Renal cortical epithelial cell (primary cell): ENCODE data around the gene SPINT2. TPM values are rescaled to one million over a fixed set of nuclear protein-coding genes. Genes with fewer than 3 reads are reported as not detected.
A peak's percentile ranks its signal among the peaks of the same experiment; 100 is the strongest.
"Not testable (repeated sequence)": the region's sequence is repeated elsewhere in the genome, so short reads cannot be mapped to it uniquely, and the experiment has no call there.

ENCODE experiments used
- DNase-seq: peaks from one replicate; pipeline ENCODE4 v3.0.0-alpha.2; 2011; ENCODE audit warnings: low read depth
- total RNA-seq: library from RNA; depleted of rRNA; stranded (reverse); fragments of >200 nt; gene quantifications from 2 replicates; pipeline ENCODE4 v1.2.3, GENCODE V29; 2014

The SPINT2 gene
- total RNA-seq: 535 and 1,121 TPM in 2 replicates

- DNase-seq: no peak
These were observed at the start of gene SPINT2 for GRCh38 chr19:38264486-38265212. SPINT2 (plus strand) TSS chr19:38264573; CDS start chr19:38264893, 320 bp downstream.

- DNase-seq: no peak
These were observed 47.4 kb upstream of the SPINT2 start for GRCh38 chr19:38216785-38217641.

GRCh38 chr19:38218204-38218603 is 46.2 kb upstream of the SPINT2 start:
- DNase-seq: no peak

GRCh38 chr19:38219221-38219620 is 45.2 kb upstream of the SPINT2 start:
- no peak for DNase-seq

GRCh38 chr19:38221421-38221820 is 43.0 kb upstream of the SPINT2 start:
- no peak for DNase-seq

GRCh38 chr19:38221919-38222830 is 42.2 kb upstream of the SPINT2 start:
- DNase-seq: no peak

GRCh38 chr19:38223119-38223523 is 41.3 kb upstream of the SPINT2 start:
- DNase-seq: no peak

- DNase-seq: no peak
These were observed 40.8 kb upstream of the SPINT2 start for GRCh38 chr19:38223617-38224013.

- peak; percentile 23 for DNase-seq
These were observed 40.1 kb upstream of the SPINT2 start, which contains the start of gene DPF1 for GRCh38 chr19:38224014-38224862. DPF1 (minus strand) TSS chr19:38224222; CDS start chr19:38224142, 80 bp downstream.

- DNase-seq: not testable (repeated sequence)
These were observed 39.5 kb upstream of the SPINT2 start for GRCh38 chr19:38224863-38225218.

- no peak for DNase-seq
These were observed 36.9 kb upstream of the SPINT2 start for GRCh38 chr19:38227287-38228004.

GRCh38 chr19:38228005-38228377 is 36.4 kb upstream of the SPINT2 start:
- DNase-seq: no peak

GRCh38 chr19:38228491-38229439 is 35.6 kb upstream of the SPINT2 start:
- DNase-seq: no peak

GRCh38 chr19:38229585-38230073 is 34.7 kb upstream of the SPINT2 start:
- DNase-seq: peak; percentile 36

- DNase-seq: not testable (repeated sequence)
These were observed 33.8 kb upstream of the SPINT2 start for GRCh38 chr19:38230506-38231133.

- DNase-seq: no peak
These were observed 32.5 kb upstream of the SPINT2 start for GRCh38 chr19:38231918-38232317.

GRCh38 chr19:38233740-38234251 is 30.6 kb upstream of the SPINT2 start:
- peak; percentile 35 for DNase-seq

- DNase-seq: no peak
These were observed 29.8 kb upstream of the SPINT2 start for GRCh38 chr19:38234615-38235014.
